ENCODE measurements around the gene NAP1L1.

Gene NAP1L1

GRCh38 chr12:76040461-76040860 lies 44.0 kb downstream of the NAP1L1 start:
- no peak for DNase-seq (ENCODE audit: low spot score)

- DNase-seq (ENCODE audit: low spot score) = no peak
These were observed 46.3 kb downstream of the NAP1L1 start for GRCh38 chr12:76038176-76038575.

GRCh38 chr12:76037130-76038103 lies 47.1 kb downstream of the NAP1L1 start:
- peak; percentile 91 for DNase-seq (ENCODE audit: low spot score)

GRCh38 chr12:76035045-76035444 lies 49.4 kb downstream of the NAP1L1 start:
- no peak for DNase-seq (ENCODE audit: low spot score)

GRCh38 chr12:76033081-76034011 lies 51.1 kb downstream of the NAP1L1 start:
- DNase-seq (ENCODE audit: low spot score) = no peak

- no peak for DNase-seq (ENCODE audit: low spot score)
These were observed 52.2 kb downstream of the NAP1L1 start for GRCh38 chr12:76032043-76032981.

- DNase-seq (ENCODE audit: low spot score) = peak; percentile 99
These were observed 53.0 kb downstream of the NAP1L1 start, which contains the start of gene PHLDA1 for GRCh38 chr12:76031414-76032042. Gene PHLDA1 (minus strand): TSS chr12:76031776.

GRCh38 chr12:76031081-76031413 lies 53.4 kb downstream of the NAP1L1 start:
- DNase-seq (ENCODE audit: low spot score) = no peak

GRCh38 chr12:76030341-76031080 lies 54.0 kb downstream of the NAP1L1 start:
- DNase-seq (ENCODE audit: low spot score) = no peak

- no peak for DNase-seq (ENCODE audit: low spot score)
These were observed 54.5 kb downstream of the NAP1L1 start for GRCh38 chr12:76029982-76030340.

- no peak for DNase-seq (ENCODE audit: low spot score)
These were observed 55.8 kb downstream of the NAP1L1 start for GRCh38 chr12:76028571-76029277.

GRCh38 chr12:76026643-76027063 lies 57.8 kb downstream of the NAP1L1 start:
- peak; percentile 65 for DNase-seq (ENCODE audit: low spot score)

- no peak for DNase-seq (ENCODE audit: low spot score)
These were observed 58.6 kb downstream of the NAP1L1 start for GRCh38 chr12:76025601-76026575.

- DNase-seq (ENCODE audit: low spot score) = peak; percentile 71
These were observed 59.4 kb downstream of the NAP1L1 start for GRCh38 chr12:76024942-76025600.

GRCh38 chr12:76024102-76024781 lies 60.2 kb downstream of the NAP1L1 start:
- DNase-seq (ENCODE audit: low spot score) = no peak

GRCh38 chr12:76023069-76023690 lies 61.3 kb downstream of the NAP1L1 start:
- DNase-seq (ENCODE audit: low spot score) = no peak

GRCh38 chr12:76022506-76022905 lies 62.0 kb downstream of the NAP1L1 start:
- DNase-seq (ENCODE audit: low spot score) = no peak
